CD4-positive, alpha-beta memory T cell (primary cell): ENCODE measurements around the gene PHF20. TPM values are rescaled to one million over a fixed set of nuclear protein-coding genes. Genes with fewer than 3 reads are reported as not detected.

Source experiments
- CTCF ChIA-PET: fragments of 350-600 bp; sonication (Branson Sonifier 250); formaldehyde crosslinking; loops from one replicate; lab custom pipeline; 2021; ENCODE audit warnings: inconsistent platforms; ENCODE audit not compliant: partially characterized antibody; lab: Charles Lee
- POLR2A ChIA-PET: fragments of 350-600 bp; sonication (Branson Sonifier 250); formaldehyde crosslinking; loops from one replicate; lab custom pipeline; 2021; ENCODE audit not compliant: partially characterized antibody; lab: Charles Lee
- DNase-seq, 5 donors: peaks; one replicate each; pipeline versions ENCODE4 v3.0.0 to v3.0.0-alpha.2; 2020 to 2022; ENCODE audit warnings: mixed read lengths in 1 of 5
- H3K27ac ChIP-seq: one replicate; pipeline ENCODE4 v1.7.0; 2013; ENCODE audit warnings: low read depth, low read length
- H3K27me3 ChIP-seq: 2 replicates; pipeline ENCODE4 v1.7.0; 2013; ENCODE audit warnings: mild to moderate bottlenecking, low read length, moderate library complexity; ENCODE audit not compliant: insufficient read depth
- H3K36me3 ChIP-seq: 2 replicates; pipeline ENCODE4 v1.7.0; 2013; ENCODE audit warnings: mild to moderate bottlenecking, low read length, moderate library complexity; ENCODE audit not compliant: insufficient read depth
- H3K4me1 ChIP-seq: 2 replicates; pipeline ENCODE4 v1.7.0; 2013; ENCODE audit warnings: mild to moderate bottlenecking, low read length, moderate library complexity; ENCODE audit not compliant: insufficient read depth
- H3K4me3 ChIP-seq, 2 donors: one replicate each; pipeline ENCODE4 v1.7.0; 2013; ENCODE audit warnings: low read length in 2 of 2, mild to moderate bottlenecking in 1 of 2
- H3K9me3 ChIP-seq, 2 donors: one replicate each; pipeline ENCODE4 v1.7.0; 2013; ENCODE audit warnings: low read length in 2 of 2, control low read depth in 1 of 2; ENCODE audit not compliant: control insufficient read depth in 1 of 2
- H3K27ac Mint-ChIP-seq, 7 donors: one replicate each; pipeline ENCODE4 v1.8.0; 2020 to 2021; ENCODE audit warnings: mixed read lengths in 7 of 7, mild to moderate bottlenecking in 6 of 7, inconsistent platforms in 3 of 7, moderate library complexity in 3 of 7
- H3K27me3 Mint-ChIP-seq, 2 donors: one replicate each; pipeline ENCODE4 v1.8.0; 2020 to 2021; ENCODE audit warnings: mixed read lengths in 2 of 2
- H3K36me3 Mint-ChIP-seq, 2 donors: one replicate each; pipeline ENCODE4 v1.8.0; 2020 to 2021; ENCODE audit warnings: mixed read lengths in 2 of 2, inconsistent platforms in 1 of 2, mild to moderate bottlenecking in 1 of 2
- H3K4me1 Mint-ChIP-seq, 4 donors: one replicate each; pipeline ENCODE4 v1.8.0; 2020 to 2021; ENCODE audit warnings: mixed read lengths in 4 of 4, mild to moderate bottlenecking in 1 of 4
- H3K4me3 Mint-ChIP-seq, 8 donors: one replicate each; pipeline ENCODE4 v1.8.0; 2020 to 2021; ENCODE audit warnings: mixed read lengths in 8 of 8, mild to moderate bottlenecking in 7 of 8, moderate library complexity in 6 of 8, inconsistent platforms in 3 of 8
- H3K9me3 Mint-ChIP-seq, 8 donors: one replicate each; pipeline ENCODE4 v1.8.0; 2020 to 2021; ENCODE audit warnings: mixed read lengths in 8 of 8, mild to moderate bottlenecking in 5 of 8, inconsistent platforms in 3 of 8, moderate library complexity in 1 of 8
- intact Hi-C: fragments of 100-400 bp; cut with micrococcal nuclease; formaldehyde crosslinking; loops from one replicate; pipeline ENCODE4 v1.15.1; 2023
- polyA plus RNA-seq, 2 donors: library from polyadenylated mRNA; unstranded; fragments of 300-500 nt; fragmentation: Illumina TruSeq; gene quantifications; one replicate each; pipeline ENCODE4 v1.2.3, GENCODE V29; 2021
- total RNA-seq, 2 experiments: library from RNA; stranded (reverse); gene quantifications; one replicate each; pipeline ENCODE4 v1.2.3, GENCODE V29; 2021

PHF20 gene
- total and polyA plus RNA-seq, 4 experiments from 2014 or later, result 72.9 to 126 (median 94.2) TPM

- no peak overlapping the region for H3K4me3 Mint-ChIP-seq
- POLR2A ChIA-PET, result interaction anchor here (1.1 kb wide), 1 partner anchor 165 kb away, joined by 4 read pairs; the partner anchor contains the start of gene RBM39
- CTCF ChIA-PET, result interaction anchor here (0.6 kb wide), 1 partner anchor 12 kb away, joined by 4 read pairs; no protein-coding TSS in a partner anchor
- H3K36me3 Mint-ChIP-seq, result peaks cover 46 to 75% of the 10 kb centered on the region in 2 donors
- intact Hi-C loops, result no loop called here
- peaks cover 17 to 39% (median 30%) of the 10 kb centered on the region in 4 donors for H3K4me1 Mint-ChIP-seq
- H3K27ac ChIP-seq, result no peak overlapping the region
- no peaks in the 10 kb centered on the region for H3K27me3 ChIP-seq
- peak overlapping the region in 2 of 7 donors; percentile 35 to 68 for H3K27ac Mint-ChIP-seq
- no peak for DNase-seq
- H3K36me3 ChIP-seq, result peaks cover 22% of the 10 kb centered on the region
- H3K9me3 Mint-ChIP-seq, result no peaks in the 10 kb centered on the region
- no peak overlapping the region for H3K4me3 ChIP-seq
- peaks cover 15% of the 10 kb centered on the region for H3K4me1 ChIP-seq
- H3K9me3 ChIP-seq, result no peaks in the 10 kb centered on the region
- H3K27me3 Mint-ChIP-seq, result no peaks in the 10 kb centered on the region
Observed at GRCh38 chr20:35907017-35907701, 135.3 kb downstream of the PHF20 start.

- ChIA-PET CTCF (no interaction called here), POLR2A (no interaction called here)
- H3K27ac ChIP-seq, result no peak overlapping the region
- H3K4me1 ChIP-seq, result peaks cover 15% of the 10 kb centered on the region
- H3K36me3 Mint-ChIP-seq, result peaks cover 51 to 78% of the 10 kb centered on the region in 2 donors
- H3K27ac Mint-ChIP-seq, result peak overlapping the region in 3 of 7 donors; percentile 75 to 78 (median 78)
- DNase-seq, result no peak
- intact Hi-C loops, result no loop called here
- H3K4me3 Mint-ChIP-seq, result no peak overlapping the region
- no peaks in the 10 kb centered on the region for H3K27me3 Mint-ChIP-seq
- H3K27me3 ChIP-seq, result no peaks in the 10 kb centered on the region
- H3K9me3 ChIP-seq, result no peaks in the 10 kb centered on the region
- H3K36me3 ChIP-seq, result peaks cover 26% of the 10 kb centered on the region
- no peaks in the 10 kb centered on the region for H3K9me3 Mint-ChIP-seq
- no peak overlapping the region for H3K4me3 ChIP-seq
- H3K4me1 Mint-ChIP-seq, result peaks cover 14 to 34% (median 26%) of the 10 kb centered on the region in 4 donors
Observed at GRCh38 chr20:35908007-35908406, 136.2 kb downstream of the PHF20 start.

- peaks cover 12% of the 10 kb centered on the region for H3K4me1 ChIP-seq
- POLR2A ChIA-PET, result no interaction called here
- H3K9me3 ChIP-seq, result no peaks in the 10 kb centered on the region
- no peak overlapping the region for H3K4me3 ChIP-seq
- CTCF ChIA-PET, result interaction anchor here (0.6 kb wide), 1 partner anchor 29 kb away, joined by 3 read pairs; no protein-coding TSS in a partner anchor
- peaks cover 38% of the 10 kb centered on the region for H3K36me3 ChIP-seq
- H3K4me1 Mint-ChIP-seq, result peaks cover 14 to 38% (median 30%) of the 10 kb centered on the region in 4 donors
- peaks cover 48 to 80% of the 10 kb centered on the region in 2 donors for H3K36me3 Mint-ChIP-seq
- H3K27ac Mint-ChIP-seq, result peak overlapping the region in 3 of 7 donors; percentile 0 to 73 (median 59)
- no peaks in the 10 kb centered on the region for H3K9me3 Mint-ChIP-seq
- H3K27me3 ChIP-seq, result no peaks in the 10 kb centered on the region
- H3K27me3 Mint-ChIP-seq, result no peaks in the 10 kb centered on the region
- DNase-seq, result no peak
- no peak overlapping the region for H3K4me3 Mint-ChIP-seq
- no peak overlapping the region for H3K27ac ChIP-seq
- intact Hi-C loops, result no loop called here
Observed at GRCh38 chr20:35909176-35909575, 137.4 kb downstream of the PHF20 start.

GRCh38 chr20:35909796-35910195 lies 138.0 kb downstream of the PHF20 start:
- ChIA-PET POLR2A (interaction anchor here (1.0 kb wide), 1 partner anchor 45 kb away, joined by 4 read pairs; the partner anchor contains the start of gene SCAND1), CTCF (interaction anchor here (0.6 kb wide), 1 partner anchor 30 kb away, joined by 3 read pairs; no protein-coding TSS in a partner anchor)
- no peak for DNase-seq
- H3K4me3 ChIP-seq, result no peak overlapping the region
- Mint-ChIP-seq H3K4me3 (no peak overlapping the region), H3K36me3 (peaks cover 45 to 79% of the 10 kb centered on the region in 2 donors), H3K4me1 (peaks cover 14 to 34% (median 29%) of the 10 kb centered on the region in 4 donors), H3K27me3 (no peaks in the 10 kb centered on the region), H3K27ac (peak overlapping the region in 6 of 7 donors; percentile 9 to 73 (median 56)), H3K9me3 (no peaks in the 10 kb centered on the region)
- H3K4me1 ChIP-seq, result peaks cover 12% of the 10 kb centered on the region
- H3K27me3 ChIP-seq, result no peaks in the 10 kb centered on the region
- H3K36me3 ChIP-seq, result peaks cover 41% of the 10 kb centered on the region
- no peaks in the 10 kb centered on the region for H3K9me3 ChIP-seq
- no peak overlapping the region for H3K27ac ChIP-seq
- intact Hi-C loops, result no loop called here

GRCh38 chr20:35910254-35910653 lies 138.4 kb downstream of the PHF20 start:
- Histone ChIP-seq H3K27me3 (no peaks in the 10 kb centered on the region), H3K27ac (no peak overlapping the region), H3K4me3 (no peak overlapping the region), H3K4me1 (peaks cover 12% of the 10 kb centered on the region), H3K9me3 (no peaks in the 10 kb centered on the region), H3K36me3 (peaks cover 41% of the 10 kb centered on the region)
- H3K4me3 Mint-ChIP-seq, result no peak overlapping the region
- no peak for DNase-seq
- CTCF ChIA-PET, result no interaction called here
- no peaks in the 10 kb centered on the region for H3K27me3 Mint-ChIP-seq
- peak overlapping the region in 1 of 7 donors; percentile 59 for H3K27ac Mint-ChIP-seq
- POLR2A ChIA-PET, result interaction anchor here (1.0 kb wide), 1 partner anchor 44 kb away, joined by 4 read pairs; the partner anchor contains the start of gene SCAND1
- H3K4me1 Mint-ChIP-seq, result peaks cover 14 to 29% (median 25%) of the 10 kb centered on the region in 4 donors
- intact Hi-C loops, result no loop called here
- H3K36me3 Mint-ChIP-seq, result peaks cover 40 to 74% of the 10 kb centered on the region in 2 donors
- H3K9me3 Mint-ChIP-seq, result no peaks in the 10 kb centered on the region

- Mint-ChIP-seq H3K4me3 (no peak overlapping the region), H3K27ac (peak overlapping the region in 4 of 7 donors; percentile 24 to 82 (median 62)), H3K4me1 (peaks cover 5 to 20% (median 19%) of the 10 kb centered on the region in 4 donors), H3K27me3 (no peaks in the 10 kb centered on the region), H3K36me3 (peaks cover 35 to 67% of the 10 kb centered on the region in 2 donors), H3K9me3 (no peaks in the 10 kb centered on the region)
- Histone ChIP-seq H3K36me3 (peaks cover 39% of the 10 kb centered on the region), H3K27ac (no peak overlapping the region), H3K27me3 (no peaks in the 10 kb centered on the region), H3K9me3 (no peaks in the 10 kb centered on the region), H3K4me1 (peaks cover 5% of the 10 kb centered on the region), H3K4me3 (no peak overlapping the region)
- intact Hi-C loops, result no loop called here
- CTCF ChIA-PET, result no interaction called here
- POLR2A ChIA-PET, result no interaction called here
- no peak for DNase-seq
Observed at GRCh38 chr20:35912881-35913280, 141.1 kb downstream of the PHF20 start.

GRCh38 chr20:35917077-35917476 lies 145.3 kb downstream of the PHF20 start:
- no peaks in the 10 kb centered on the region for H3K9me3 Mint-ChIP-seq
- POLR2A ChIA-PET, result no interaction called here

More at GRCh38 chr20:35917077-35917476, 145.3 kb downstream of the PHF20 start:
- Histone ChIP-seq H3K27ac (no peak overlapping the region), H3K27me3 (no peaks in the 10 kb centered on the region), H3K9me3 (no peaks in the 10 kb centered on the region), H3K4me1 (no peaks in the 10 kb centered on the region), H3K36me3 (peaks cover 62% of the 10 kb centered on the region), H3K4me3 (no peak overlapping the region)
- Mint-ChIP-seq H3K36me3 (peaks cover 37 to 72% of the 10 kb centered on the region in 2 donors), H3K4me3 (no peak overlapping the region), H3K4me1 (peaks cover 4 to 7% (median 4%) of the 10 kb centered on the region in 4 donors), H3K27me3 (no peaks in the 10 kb centered on the region), H3K27ac (peak overlapping the region in 2 of 7 donors; percentile 41 to 51)
- intact Hi-C loops, result no loop called here
- DNase-seq, result no peak
- CTCF ChIA-PET, result interaction anchor here (1.4 kb wide), 1 partner anchor 316 kb away, joined by 4 read pairs; no protein-coding TSS in a partner anchor
